HL-60 (cell line): ENCODE data around the gene CALHM5.

Experiments used
- GABPA ChIP-seq: IDR thresholded peaks from 2 replicates; pipeline ENCODE4 v1.6.1; 2012; ENCODE audit warnings: low read depth
- POLR2AphosphoS5 ChIP-seq: IDR thresholded peaks from 2 replicates; pipeline ENCODE4 v1.6.1; 2012; ENCODE audit warnings: low read depth
- TF ChIP-seq, protein P1 (sequence below): IDR thresholded peaks from one replicate; pipeline ENCODE4 v1.5.1; 2011; ENCODE audit warnings: low read length, control low read depth, inconsistent platforms; ENCODE audit not compliant: insufficient read depth

GRCh38 chr6:116511424-116512110 lies at the start of gene CALHM5:
- TF ChIP-seq, protein P1, sequence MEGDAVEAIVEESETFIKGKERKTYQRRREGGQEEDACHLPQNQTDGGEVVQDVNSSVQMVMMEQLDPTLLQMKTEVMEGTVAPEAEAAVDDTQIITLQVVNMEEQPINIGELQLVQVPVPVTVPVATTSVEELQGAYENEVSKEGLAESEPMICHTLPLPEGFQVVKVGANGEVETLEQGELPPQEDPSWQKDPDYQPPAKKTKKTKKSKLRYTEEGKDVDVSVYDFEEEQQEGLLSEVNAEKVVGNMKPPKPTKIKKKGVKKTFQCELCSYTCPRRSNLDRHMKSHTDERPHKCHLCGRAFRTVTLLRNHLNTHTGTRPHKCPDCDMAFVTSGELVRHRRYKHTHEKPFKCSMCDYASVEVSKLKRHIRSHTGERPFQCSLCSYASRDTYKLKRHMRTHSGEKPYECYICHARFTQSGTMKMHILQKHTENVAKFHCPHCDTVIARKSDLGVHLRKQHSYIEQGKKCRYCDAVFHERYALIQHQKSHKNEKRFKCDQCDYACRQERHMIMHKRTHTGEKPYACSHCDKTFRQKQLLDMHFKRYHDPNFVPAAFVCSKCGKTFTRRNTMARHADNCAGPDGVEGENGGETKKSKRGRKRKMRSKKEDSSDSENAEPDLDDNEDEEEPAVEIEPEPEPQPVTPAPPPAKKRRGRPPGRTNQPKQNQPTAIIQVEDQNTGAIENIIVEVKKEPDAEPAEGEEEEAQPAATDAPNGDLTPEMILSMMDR, result no peak
- TF ChIP-seq POLR2AphosphoS5 (no peak), GABPA (no peak)
